Mammary epithelial cell (primary cell): Measurements from ENCODE around the gene ALDOA.

ENCODE experiments used
- CTCF ChIP-seq, 2 donors: IDR thresholded peaks in 1 of 2; conservative IDR thresholded peaks in 1 of 2; 2 replicates each; pipeline ENCODE4 v1.5.1; 2011 to 2012; ENCODE audit warnings: inconsistent platforms in 2 of 2, low read length in 2 of 2, mild to moderate bottlenecking in 2 of 2, control low read depth in 1 of 2, low read depth in 1 of 2; ENCODE audit not compliant: insufficient read depth in 1 of 2; ENCODE audit errors: extremely low read depth in 1 of 2
- EZH2 ChIP-seq: IDR thresholded peaks from 2 replicates; pipeline ENCODE4 v1.6.1; 2012; ENCODE audit warnings: low read length, inconsistent platforms, borderline replicate concordance

DNA sequence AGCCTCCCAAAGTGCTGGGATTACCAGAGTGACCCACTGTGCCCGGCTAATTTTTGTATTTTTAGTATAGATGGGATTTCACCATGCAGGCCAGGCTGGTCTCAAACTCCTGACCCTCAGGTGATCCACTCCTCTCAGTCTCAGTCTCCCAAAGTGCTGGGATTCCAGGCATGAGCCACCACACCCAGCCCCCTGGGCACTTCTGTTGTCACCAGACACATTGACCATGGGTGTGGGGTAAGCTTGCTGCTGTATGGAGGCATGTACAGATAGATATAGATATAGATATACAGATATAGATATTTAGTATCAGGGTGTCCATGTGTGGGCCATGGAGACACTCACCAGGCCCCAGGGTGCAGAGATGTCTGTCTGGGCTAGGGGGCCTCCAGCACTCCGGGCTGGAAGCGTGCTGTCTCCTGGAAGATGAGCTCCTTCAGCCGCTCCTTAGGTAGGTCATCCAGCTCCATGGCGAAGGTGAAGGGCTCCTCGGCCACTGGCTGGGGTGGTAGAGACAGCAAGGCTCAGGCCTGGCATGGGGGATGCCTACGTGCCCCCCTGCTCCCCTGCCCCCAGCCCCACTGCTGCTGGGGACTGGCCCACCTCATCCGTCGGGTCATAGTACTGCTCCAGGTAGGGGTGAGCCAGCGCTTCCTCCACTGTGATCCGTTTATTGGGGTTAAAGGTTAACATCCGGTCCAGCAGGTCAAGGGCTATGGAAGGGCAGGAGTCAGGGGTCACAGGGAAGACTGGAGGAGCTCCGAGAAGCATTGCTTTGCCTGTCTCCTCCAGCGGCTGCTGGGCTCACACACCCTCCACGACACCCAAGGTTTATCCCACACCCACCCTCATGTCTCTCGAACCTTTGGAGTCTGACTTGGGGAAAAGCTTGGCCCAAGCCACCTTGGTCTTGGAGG is 51.0 kb downstream of the ALDOA start:
- no peak for TF ChIP-seq EZH2
- no peak for TF ChIP-seq CTCF (conservative IDR thresholded peaks at IDR 0.05 in 1 of 2, IDR thresholded peaks at IDR 0.05 in 1 of 2; ENCODE audit: extremely low read depth in 1 of 2, insufficient read depth in 1 of 2, low read depth in 1 of 2, low read length in 2 of 2)
